HG03103 (cell line): ENCODE data around the gene RGMA.
A peak's percentile ranks its signal among the peaks of the same experiment; 100 is the strongest.
"Not testable (repeated sequence)": the region's sequence is repeated elsewhere in the genome, so short reads cannot be mapped to it uniquely, and the experiment has no call there.

Source experiments
- ATAC-seq: cut with Tn5 transposase; IDR thresholded peaks from one replicate; pipeline ENCODE4 v1.9.1; 2021; ENCODE audit warnings: low read depth; ENCODE audit not compliant: unreplicated experiment

RGMA gene

GRCh38 chr15:93036951-93037819 lies 51.8 kb downstream of the RGMA start:
- no peak for ATAC-seq

- ATAC-seq, result peak; percentile 95
These were observed 52.8 kb downstream of the RGMA start for GRCh38 chr15:93035953-93036810.

GRCh38 chr15:93035092-93035915 lies 53.7 kb downstream of the RGMA start:
- ATAC-seq, result no peak

GRCh38 chr15:93034512-93034911 lies 54.5 kb downstream of the RGMA start:
- ATAC-seq, result no peak

- ATAC-seq, result no peak
These were observed 55.5 kb downstream of the RGMA start for GRCh38 chr15:93033434-93034045.

GRCh38 chr15:93032515-93033206 lies 56.4 kb downstream of the RGMA start:
- ATAC-seq, result not testable (repeated sequence)

- ATAC-seq, result not testable (repeated sequence)
These were observed 57.2 kb downstream of the RGMA start for GRCh38 chr15:93031557-93032384.

- ATAC-seq, result no peak
These were observed 57.9 kb downstream of the RGMA start for GRCh38 chr15:93031103-93031464.

GRCh38 chr15:93030430-93031102 lies 58.4 kb downstream of the RGMA start:
- ATAC-seq, result peak; percentile 76

GRCh38 chr15:93029836-93030429 lies 59.1 kb downstream of the RGMA start:
- ATAC-seq, result no peak

GRCh38 chr15:93029214-93029835 lies 59.7 kb downstream of the RGMA start:
- ATAC-seq, result no peak

GRCh38 chr15:93028632-93029213 lies 60.3 kb downstream of the RGMA start:
- ATAC-seq, result no peak

GRCh38 chr15:93028111-93028631 lies 60.8 kb downstream of the RGMA start:
- no peak for ATAC-seq

- ATAC-seq, result no peak
These were observed 61.6 kb downstream of the RGMA start for GRCh38 chr15:93027413-93027812.

GRCh38 chr15:93026380-93026817 lies 62.6 kb downstream of the RGMA start:
- ATAC-seq, result no peak

- ATAC-seq, result no peak
These were observed 63.4 kb downstream of the RGMA start for GRCh38 chr15:93025625-93025982.
